SKM-1 (cell line): ENCODE results near the gene KIAA1671.
"Not testable (repeated sequence)": the region's sequence is repeated elsewhere in the genome, so short reads cannot be mapped to it uniquely, and the experiment has no call there.

ENCODE experiments used
- DNase-seq: peaks from one replicate; lab custom pipeline; 2025; ENCODE audit not compliant: unreplicated experiment; lab: John Stamatoyannopoulos, UW

Gene KIAA1671

GRCh38 chr22:24951942-24952836 lies at the start of gene KIAA1671:
KIAA1671 (plus strand) TSS chr22:24952716; CDS start chr22:25028000, 75,284 bp downstream.
- DNase-seq = peak; percentile 32

DNA sequence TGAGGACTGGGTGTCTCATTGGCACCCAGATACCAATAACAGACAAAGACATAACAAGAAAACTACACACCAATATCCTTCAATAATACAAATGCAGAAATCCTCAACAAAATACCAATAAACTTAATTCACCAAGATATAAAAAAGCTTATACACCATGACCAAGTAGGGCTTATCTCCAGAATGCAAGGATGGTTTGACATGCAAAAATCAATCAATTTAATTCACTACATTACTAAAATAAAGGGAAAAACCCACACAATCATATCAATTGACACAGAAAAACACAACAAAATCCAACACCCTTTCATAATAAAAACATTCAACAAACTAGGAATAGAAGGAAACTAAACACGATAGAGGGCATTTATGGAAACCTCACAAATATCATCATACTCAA lies 46.6 kb upstream of the KIAA1671 start:
- no peak for DNase-seq

DNA sequence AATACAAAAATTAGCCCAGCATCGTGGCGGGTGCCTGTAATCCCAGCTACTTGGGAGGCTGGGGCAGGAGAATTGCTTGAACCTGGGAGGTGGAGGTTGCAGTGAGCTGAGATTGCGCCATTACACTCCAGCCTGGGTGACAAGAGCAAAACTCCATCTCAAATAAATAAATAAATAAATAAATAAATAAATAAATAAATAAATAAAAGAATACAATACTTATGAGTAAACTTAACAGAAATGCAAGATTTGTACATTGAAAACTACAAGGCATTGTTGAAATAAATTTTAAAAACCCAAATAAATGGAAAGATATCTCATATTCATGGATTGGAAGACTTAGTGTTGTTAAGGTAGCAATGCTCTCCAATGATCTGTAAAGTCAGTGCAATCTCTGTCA lies 45.4 kb upstream of the KIAA1671 start:
- not testable (repeated sequence) for DNase-seq

DNA sequence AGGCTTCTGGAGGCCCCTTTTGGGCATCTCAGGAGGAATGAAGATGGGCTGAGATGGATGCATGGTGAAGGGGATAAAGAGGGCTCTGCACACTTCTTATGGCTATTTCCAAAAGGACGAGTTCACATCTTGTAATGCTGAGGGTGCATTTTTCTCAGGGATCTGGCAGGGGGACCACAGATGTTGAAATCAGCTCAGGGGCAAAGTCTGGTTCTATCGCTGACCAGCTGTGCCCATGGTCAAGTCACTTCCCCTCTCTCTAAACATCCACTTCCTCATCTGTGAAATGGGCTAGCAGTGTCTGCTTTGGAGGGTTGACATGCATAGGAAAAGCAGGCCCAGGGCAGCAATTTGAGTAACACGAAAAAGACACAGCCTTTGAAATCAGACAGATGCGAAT lies 32.5 kb upstream of the KIAA1671 start:
- no peak for DNase-seq

DNA sequence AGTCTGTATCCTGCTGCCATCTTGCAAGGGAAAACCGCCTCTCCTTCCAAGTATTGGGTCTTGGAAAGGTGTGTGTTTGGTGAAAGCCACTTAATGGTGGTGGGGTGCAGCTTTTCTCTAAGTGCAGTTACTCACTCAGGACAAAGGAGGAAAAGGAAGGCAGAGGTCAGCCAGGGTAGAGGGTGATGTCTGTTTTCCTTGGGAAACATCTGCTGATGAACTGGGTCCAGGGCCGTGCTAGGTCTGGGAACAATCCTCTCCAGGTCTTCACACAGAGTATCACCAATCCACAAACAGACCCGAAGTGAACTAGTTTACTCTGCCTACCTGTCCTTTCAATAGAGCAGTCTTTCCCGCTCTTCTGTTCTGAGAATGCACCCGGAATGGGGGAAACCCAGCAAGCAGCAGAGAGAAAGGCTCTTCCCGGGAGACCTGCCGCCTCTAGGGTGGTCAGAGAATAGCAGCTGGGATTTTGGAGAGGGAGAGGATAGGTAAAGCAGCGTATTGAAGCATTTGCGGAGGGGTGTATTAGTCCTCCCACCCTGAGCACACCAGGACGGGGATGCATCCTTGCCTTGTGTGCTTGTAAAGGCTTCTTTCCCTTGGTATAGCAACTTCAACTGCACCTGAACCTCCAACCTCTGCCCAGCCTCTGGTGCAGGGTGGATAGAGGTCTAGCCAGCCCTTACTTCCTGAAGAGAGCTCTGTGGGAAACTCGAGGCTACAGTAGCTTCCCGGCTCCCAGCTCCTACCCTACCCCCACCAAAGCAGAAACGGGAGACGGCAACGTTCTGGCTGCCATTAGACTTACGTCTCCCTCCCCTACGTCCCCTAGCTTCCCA lies 26.7 kb upstream of the KIAA1671 start:
- no peak for DNase-seq

DNA sequence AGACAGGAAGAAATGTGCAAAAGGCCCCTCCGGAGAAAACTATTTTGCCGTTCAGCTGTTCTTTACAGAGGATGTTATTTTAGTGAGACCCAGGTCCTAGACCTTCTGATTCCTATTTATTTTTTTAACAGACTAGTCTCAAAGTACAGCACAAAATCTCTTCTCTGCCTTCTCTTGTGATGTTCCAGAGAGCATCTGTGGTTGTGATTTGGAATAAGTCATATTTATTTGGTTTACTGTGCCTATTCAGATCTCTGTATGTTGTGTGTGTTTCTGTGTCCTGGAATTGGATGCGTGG lies 26.1 kb upstream of the KIAA1671 start:
- DNase-seq = no peak

- DNase-seq = no peak
Measured at GRCh38 chr22:24926849-24927579, 25.5 kb upstream of the KIAA1671 start.

- no peak for DNase-seq
Measured at GRCh38 chr22:24928322-24928721, 24.2 kb upstream of the KIAA1671 start.

DNA sequence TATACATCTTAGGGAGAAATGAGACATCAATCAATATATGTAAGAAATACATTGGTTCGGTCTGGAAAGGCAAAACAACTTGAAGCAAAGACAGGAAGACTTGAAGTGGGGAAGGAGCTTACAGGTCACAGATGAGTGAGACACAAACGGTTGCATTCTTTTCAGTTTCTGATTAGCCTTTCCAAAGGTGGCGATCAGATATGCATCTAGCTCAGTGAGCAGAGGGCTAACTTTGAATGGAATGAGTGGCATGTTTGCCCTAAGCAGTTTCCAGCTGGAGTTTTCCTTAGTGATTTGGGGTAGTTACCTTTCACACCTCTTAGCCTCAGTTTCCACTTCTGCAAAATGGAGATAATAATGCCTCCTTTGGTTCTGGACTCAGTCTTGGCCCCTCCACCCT lies 21.8 kb upstream of the KIAA1671 start:
- no peak for DNase-seq

- DNase-seq = no peak
Measured at GRCh38 chr22:24935771-24936483, 16.6 kb upstream of the KIAA1671 start.

GRCh38 chr22:24937114-24937513 lies 15.4 kb upstream of the KIAA1671 start:
- peak; percentile 47 for DNase-seq

- DNase-seq = no peak
Measured at GRCh38 chr22:24938741-24939341, 13.7 kb upstream of the KIAA1671 start.

- DNase-seq = no peak
Measured at GRCh38 chr22:24942301-24942700, 10.2 kb upstream of the KIAA1671 start.

GRCh38 chr22:24944217-24944937 lies 8.1 kb upstream of the KIAA1671 start:
- DNase-seq = no peak

GRCh38 chr22:24945430-24945829 lies 7.1 kb upstream of the KIAA1671 start:
- no peak for DNase-seq

DNA sequence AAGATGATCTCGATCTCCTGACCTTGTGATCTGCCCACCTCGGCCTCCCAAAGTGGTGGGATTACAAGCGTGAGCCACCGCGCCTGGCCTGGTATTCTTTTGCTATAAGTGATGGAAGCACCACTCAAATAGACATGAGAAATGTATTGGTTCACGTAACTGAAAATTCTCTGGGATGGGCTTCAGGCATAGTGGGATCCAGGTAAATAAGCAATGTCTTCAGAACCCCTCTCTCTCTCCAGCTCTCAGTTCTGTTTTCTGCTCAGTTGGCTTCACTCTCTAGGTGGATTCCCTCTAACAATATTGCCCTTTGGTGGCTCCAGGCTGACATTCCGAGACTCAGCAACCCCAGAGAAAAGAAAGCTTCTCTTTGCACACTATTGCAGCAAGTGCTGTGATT lies 5.1 kb upstream of the KIAA1671 start:
- DNase-seq = no peak

- DNase-seq = no peak
Measured at GRCh38 chr22:24947881-24948280, 4.6 kb upstream of the KIAA1671 start.

- DNase-seq = no peak
Measured at GRCh38 chr22:24948356-24949202, 3.9 kb upstream of the KIAA1671 start.
